ENCODE data around the gene BICRAL.
"Not testable (repeated sequence)": the region's sequence is repeated elsewhere in the genome, so short reads cannot be mapped to it uniquely, and the experiment has no call there.

Gene BICRAL, protein sequence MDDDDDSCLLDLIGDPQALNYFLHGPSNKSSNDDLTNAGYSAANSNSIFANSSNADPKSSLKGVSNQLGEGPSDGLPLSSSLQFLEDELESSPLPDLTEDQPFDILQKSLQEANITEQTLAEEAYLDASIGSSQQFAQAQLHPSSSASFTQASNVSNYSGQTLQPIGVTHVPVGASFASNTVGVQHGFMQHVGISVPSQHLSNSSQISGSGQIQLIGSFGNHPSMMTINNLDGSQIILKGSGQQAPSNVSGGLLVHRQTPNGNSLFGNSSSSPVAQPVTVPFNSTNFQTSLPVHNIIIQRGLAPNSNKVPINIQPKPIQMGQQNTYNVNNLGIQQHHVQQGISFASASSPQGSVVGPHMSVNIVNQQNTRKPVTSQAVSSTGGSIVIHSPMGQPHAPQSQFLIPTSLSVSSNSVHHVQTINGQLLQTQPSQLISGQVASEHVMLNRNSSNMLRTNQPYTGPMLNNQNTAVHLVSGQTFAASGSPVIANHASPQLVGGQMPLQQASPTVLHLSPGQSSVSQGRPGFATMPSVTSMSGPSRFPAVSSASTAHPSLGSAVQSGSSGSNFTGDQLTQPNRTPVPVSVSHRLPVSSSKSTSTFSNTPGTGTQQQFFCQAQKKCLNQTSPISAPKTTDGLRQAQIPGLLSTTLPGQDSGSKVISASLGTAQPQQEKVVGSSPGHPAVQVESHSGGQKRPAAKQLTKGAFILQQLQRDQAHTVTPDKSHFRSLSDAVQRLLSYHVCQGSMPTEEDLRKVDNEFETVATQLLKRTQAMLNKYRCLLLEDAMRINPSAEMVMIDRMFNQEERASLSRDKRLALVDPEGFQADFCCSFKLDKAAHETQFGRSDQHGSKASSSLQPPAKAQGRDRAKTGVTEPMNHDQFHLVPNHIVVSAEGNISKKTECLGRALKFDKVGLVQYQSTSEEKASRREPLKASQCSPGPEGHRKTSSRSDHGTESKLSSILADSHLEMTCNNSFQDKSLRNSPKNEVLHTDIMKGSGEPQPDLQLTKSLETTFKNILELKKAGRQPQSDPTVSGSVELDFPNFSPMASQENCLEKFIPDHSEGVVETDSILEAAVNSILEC

DNA sequence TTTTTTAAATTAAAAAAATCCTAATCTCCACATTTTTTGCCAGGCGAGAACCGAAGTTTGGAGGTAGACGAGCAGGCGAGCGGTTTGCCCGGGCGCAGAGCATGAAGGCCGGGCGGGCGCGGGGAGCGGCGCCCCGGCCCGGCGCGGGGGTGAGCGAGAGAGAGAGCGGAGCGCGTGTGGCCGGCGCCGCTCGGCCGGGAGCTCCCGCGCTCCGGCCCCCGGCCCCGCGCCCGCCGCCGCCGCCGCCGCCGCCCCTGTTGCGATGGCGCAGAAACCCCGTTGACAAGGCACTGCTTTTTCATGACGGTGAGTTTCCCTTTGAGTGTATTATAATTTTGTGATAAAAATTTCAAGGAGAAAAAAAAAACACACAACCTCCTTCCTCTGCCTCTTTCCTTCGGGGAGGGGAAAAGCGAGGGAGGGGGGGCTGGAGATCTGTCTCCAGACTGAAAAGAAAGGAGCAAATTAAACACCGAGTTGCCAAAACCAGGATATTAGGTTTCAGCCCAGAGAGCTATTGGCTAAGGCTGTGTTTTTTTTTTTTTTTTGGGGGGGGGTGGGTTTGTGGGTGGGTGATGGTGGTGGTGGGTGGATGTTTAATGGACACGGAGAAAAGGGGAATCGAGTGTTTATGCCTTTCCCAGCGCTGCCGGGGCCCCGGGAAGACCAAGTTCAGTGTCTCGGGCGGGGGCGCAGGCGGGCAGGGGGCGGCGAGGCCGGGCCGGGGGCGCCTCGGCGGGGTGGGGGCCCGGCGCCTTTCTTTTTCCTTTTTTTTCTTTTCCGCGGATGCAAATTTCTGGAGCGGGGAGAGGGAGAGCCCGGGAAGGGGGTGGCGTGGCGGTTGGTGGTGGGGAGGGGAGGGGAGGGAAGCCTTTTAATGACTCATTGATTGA is at the start of gene BICRAL:
TSS of gene BICRAL (plus strand) at position 257 of the 893 bp plus-strand sequence. CDS start 39,971 bp downstream, outside the sequence.
- peak; percentile 83 for DNase-seq (ENCODE audit: low spot score)

DNA sequence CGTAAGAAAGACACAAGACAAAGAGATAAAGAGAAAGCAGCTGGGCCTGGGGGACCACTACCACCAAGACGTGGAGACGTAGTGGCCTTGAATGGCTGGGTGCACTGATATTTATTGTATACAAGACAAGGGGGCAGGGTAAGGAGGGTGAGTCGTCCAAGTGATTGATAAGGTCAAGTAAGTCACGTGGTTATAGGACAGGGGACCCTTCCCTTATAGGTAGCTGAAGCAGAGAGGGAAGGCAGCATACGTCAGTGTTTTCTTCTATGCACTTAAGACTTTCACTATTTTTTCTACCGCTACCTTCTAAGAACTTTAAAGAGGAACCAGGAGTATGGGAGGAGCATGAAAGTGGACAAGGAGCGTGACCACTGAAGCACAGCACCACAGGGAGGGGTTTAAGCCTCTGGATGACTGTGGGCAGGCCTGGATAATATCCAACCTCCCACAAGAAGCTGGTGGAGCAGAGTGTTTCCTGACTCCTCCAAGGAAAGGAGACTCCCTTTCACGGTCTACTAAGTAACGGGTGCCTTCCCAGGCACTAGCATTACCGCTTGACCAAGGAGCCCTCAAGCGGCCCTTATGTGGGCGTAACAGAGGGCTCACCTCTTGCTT is 47.9 kb upstream of the BICRAL start:
- DNase-seq (ENCODE audit: low spot score): not testable (repeated sequence)

- no peak for DNase-seq (ENCODE audit: low spot score)
Observed at GRCh38 chr6:42735976-42736375, 45.9 kb upstream of the BICRAL start.

DNA sequence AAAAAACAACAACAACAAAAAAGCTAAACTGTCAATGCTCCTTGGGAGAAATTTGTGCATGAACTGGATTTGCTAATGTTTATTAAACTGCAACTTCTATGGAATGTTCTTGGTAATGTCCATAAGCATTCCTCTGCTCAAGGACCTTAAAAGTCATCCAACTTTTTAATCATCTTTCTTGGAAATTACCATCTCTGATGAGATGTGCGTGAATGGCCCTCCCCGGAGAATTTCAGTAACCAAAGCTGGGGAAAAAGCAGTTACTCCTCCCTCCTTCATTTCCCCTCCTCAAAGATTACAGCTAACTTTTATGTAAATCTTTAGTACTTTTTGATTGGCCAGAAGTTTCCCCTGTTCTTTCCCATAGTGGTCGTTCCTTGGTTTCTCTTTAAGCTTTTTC is 41.1 kb upstream of the BICRAL start:
- no peak for DNase-seq (ENCODE audit: low spot score)

GRCh38 chr6:42742116-42742894 is 39.5 kb upstream of the BICRAL start:
- peak; percentile 16 for DNase-seq (ENCODE audit: low spot score)

- peak; percentile 30 for DNase-seq (ENCODE audit: low spot score)
Observed at GRCh38 chr6:42744351-42744893, 37.4 kb upstream of the BICRAL start.

- DNase-seq (ENCODE audit: low spot score): peak; percentile 61
Observed at GRCh38 chr6:42745083-42745639, 36.7 kb upstream of the BICRAL start.

GRCh38 chr6:42745640-42746462 is 36.0 kb upstream of the BICRAL start, which contains the start of gene TBCC:
Gene TBCC (minus strand): TSS chr6:42746103. CDS start chr6:42746073, 30 bp downstream.
- DNase-seq (ENCODE audit: low spot score): peak; percentile 98

DNA sequence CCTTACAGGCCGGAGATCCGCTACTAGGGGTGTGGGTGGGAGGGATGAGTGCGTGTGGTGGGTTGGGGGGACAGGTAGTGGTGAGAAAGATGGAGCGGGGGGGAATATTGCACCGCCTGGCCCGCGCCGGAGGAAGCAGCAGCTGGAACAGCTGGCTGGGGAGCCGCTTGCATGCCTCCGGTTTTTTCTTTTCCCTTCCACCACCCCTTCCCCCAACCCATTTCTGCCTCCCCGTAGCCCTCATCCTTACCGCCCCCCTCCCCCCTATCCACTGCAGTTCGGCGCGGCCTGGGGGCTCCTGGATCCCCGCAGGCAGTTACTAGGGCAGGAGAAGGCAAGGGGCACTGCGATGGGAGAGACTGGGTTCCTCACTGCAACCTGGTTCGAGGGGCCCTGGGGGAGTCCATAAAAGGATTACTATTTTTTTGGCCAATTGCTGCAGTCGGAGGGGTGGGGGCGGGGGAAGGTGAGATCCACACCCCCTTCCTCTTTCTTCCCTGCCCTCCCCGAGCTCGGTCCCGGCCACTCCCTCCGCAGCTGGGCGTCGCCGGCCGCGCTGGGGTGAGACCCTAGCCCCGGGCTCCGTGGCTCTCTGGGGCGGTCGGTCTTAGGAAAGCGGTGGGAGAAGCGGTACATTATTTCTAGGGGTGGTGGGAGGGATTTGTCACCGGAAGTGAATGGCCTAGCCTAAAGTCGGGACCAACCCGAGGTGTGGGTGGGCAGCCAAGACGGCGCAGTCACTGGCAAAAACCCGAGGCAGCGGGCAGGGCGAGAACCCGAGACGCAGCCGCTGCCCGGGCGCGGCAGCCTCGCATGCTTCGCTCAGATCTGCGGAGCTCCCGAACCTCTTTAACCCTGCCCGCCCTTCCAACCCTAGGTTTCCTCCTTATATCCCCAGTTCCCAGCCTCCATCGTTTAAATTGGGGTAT is 35.1 kb upstream of the BICRAL start:
- peak; percentile 90 for DNase-seq (ENCODE audit: low spot score)

GRCh38 chr6:42748203-42748898 is 33.5 kb upstream of the BICRAL start:
- no peak for DNase-seq (ENCODE audit: low spot score)

- no peak for DNase-seq (ENCODE audit: low spot score)
Observed at GRCh38 chr6:42751055-42751454, 30.8 kb upstream of the BICRAL start.

- no peak for DNase-seq (ENCODE audit: low spot score)
Observed at GRCh38 chr6:42754759-42755158, 27.1 kb upstream of the BICRAL start.

DNA sequence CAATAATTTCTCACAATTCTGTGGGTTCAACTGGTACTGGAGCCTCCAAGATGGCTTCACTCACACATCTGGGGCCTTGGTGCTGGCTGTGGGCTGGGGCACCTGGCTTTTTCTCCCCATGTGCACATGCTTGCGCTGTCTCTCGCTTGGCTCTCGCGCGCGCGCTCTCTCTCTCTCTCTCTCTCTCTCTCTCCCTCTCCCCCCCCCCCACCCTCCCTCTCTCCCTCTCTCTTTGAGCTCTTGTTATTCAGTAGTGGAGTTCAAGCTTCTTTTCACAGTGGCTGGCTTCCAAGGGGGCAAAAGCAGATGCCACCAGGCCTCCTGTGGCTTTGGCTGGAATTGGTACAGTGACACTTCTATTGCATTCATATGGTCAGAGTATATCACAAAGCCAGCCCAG is 25.1 kb upstream of the BICRAL start:
- DNase-seq (ENCODE audit: low spot score): no peak

DNA sequence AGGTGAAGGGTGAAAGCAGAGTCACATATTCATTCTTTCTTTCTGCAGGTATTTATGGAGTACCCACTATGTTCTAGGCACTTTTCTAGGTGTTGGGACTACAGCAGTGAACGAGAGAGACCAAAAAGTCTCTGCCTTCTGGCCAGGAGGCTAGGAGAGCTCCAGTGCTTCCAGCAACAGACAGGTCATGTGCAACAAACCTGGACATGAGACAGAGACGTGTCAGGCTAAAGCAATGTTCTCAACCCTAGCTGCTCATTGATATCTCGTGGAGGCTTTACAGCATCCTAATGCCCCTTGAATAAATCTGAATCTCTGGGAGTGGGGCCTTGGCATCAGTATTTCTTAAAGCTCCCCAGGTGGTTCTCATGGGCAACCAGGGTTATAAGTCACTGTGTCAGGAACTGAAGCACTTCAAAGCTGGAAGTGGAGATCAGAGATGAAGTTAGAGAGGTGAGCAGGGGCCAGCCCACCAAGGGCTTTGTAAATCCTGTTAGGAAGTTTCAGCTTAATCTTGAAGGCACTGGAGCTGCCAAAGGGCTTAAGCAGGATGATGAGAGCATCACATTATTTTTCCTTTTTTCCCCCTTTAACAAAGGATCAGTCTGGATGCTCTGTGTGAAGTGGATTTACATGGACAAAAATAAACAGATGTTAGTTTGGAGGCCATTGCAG is 23.0 kb upstream of the BICRAL start:
- no peak for DNase-seq (ENCODE audit: low spot score)

- no peak for DNase-seq (ENCODE audit: low spot score)
Observed at GRCh38 chr6:42761287-42762067, 20.4 kb upstream of the BICRAL start.

Measured in RKO (cell line).